ENCODE data around the gene CYP46A1.

Gene CYP46A1

GRCh38 chr14:99674776-99675381 lies 9.2 kb upstream of the CYP46A1 start:
- DNase-seq, result no peak

GRCh38 chr14:99675382-99675835 lies 8.7 kb upstream of the CYP46A1 start:
- no peak for DNase-seq

GRCh38 chr14:99675951-99676350 lies 8.1 kb upstream of the CYP46A1 start:
- no peak for DNase-seq

GRCh38 chr14:99676657-99677056 lies 7.4 kb upstream of the CYP46A1 start:
- no peak for DNase-seq

GRCh38 chr14:99677231-99678140 lies 6.6 kb upstream of the CYP46A1 start:
- DNase-seq, result no peak

- DNase-seq, result no peak
These were observed 5.9 kb upstream of the CYP46A1 start for GRCh38 chr14:99678198-99678597.

GRCh38 chr14:99679111-99679510 lies 5.0 kb upstream of the CYP46A1 start:
- DNase-seq, result no peak

- DNase-seq, result no peak
These were observed 4.6 kb upstream of the CYP46A1 start for GRCh38 chr14:99679543-99679942.

- DNase-seq, result no peak
These were observed 4.1 kb upstream of the CYP46A1 start for GRCh38 chr14:99679996-99680395.

- DNase-seq, result no peak
These were observed 2.8 kb upstream of the CYP46A1 start for GRCh38 chr14:99681101-99681831.

GRCh38 chr14:99681832-99682148 lies 2.3 kb upstream of the CYP46A1 start:
- DNase-seq, result no peak

- peak; percentile 69 for DNase-seq
These were observed 1.1 kb upstream of the CYP46A1 start for GRCh38 chr14:99682809-99683618.

- peak; percentile 53 for DNase-seq
These were observed 374 bp downstream of the CYP46A1 start for GRCh38 chr14:99684410-99684934.

GRCh38 chr14:99685151-99685591 lies 1.1 kb downstream of the CYP46A1 start:
- DNase-seq, result no peak

- DNase-seq, result no peak
These were observed 1.5 kb downstream of the CYP46A1 start for GRCh38 chr14:99685596-99685995.

- DNase-seq, result no peak
These were observed 2.6 kb downstream of the CYP46A1 start for GRCh38 chr14:99686557-99687283.

GRCh38 chr14:99687284-99688209 lies 3.4 kb downstream of the CYP46A1 start:
- DNase-seq, result no peak

- DNase-seq, result no peak
These were observed 4.1 kb downstream of the CYP46A1 start for GRCh38 chr14:99688210-99688581.

GRCh38 chr14:99688629-99689028 lies 4.5 kb downstream of the CYP46A1 start:
- DNase-seq, result no peak

Measured in effector CD8-positive, alpha-beta T cell (primary cell).